Measurements from ENCODE around the gene TMEFF1.
"Not testable (repeated sequence)": the region's sequence is repeated elsewhere in the genome, so short reads cannot be mapped to it uniquely, and the experiment has no call there.

TMEFF1 gene

GRCh38 chr9:100521282-100521681 is 48.3 kb downstream of the TMEFF1 start:
- TF ChIP-seq CTCF (IDR thresholded peaks at IDR 0.05; ENCODE audit: insufficient read depth, low read length, poor library complexity, severe bottlenecking): no peak
- no peaks in the 10 kb centered on the region for H3K27me3 ChIP-seq (replicated peaks; ENCODE audit: control insufficient read depth, insufficient read depth, low read length)
- no peak for DNase-seq (ENCODE audit: extremely low read depth, insufficient read length)
- H3K36me3 ChIP-seq (ENCODE audit: control insufficient read depth, insufficient read depth, low read length): no peaks in the 10 kb centered on the region
- H3K4me3 ChIP-seq (replicated peaks; ENCODE audit: low read depth, low read length): no peak overlapping the region

- Histone ChIP-seq H3K4me3 (replicated peaks; ENCODE audit: low read depth, low read length) (no peak overlapping the region), H3K36me3 (ENCODE audit: control insufficient read depth, insufficient read depth, low read length) (no peaks in the 10 kb centered on the region), H3K27me3 (replicated peaks; ENCODE audit: control insufficient read depth, insufficient read depth, low read length) (no peaks in the 10 kb centered on the region)
- no peak for TF ChIP-seq CTCF (IDR thresholded peaks at IDR 0.05; ENCODE audit: insufficient read depth, low read length, poor library complexity, severe bottlenecking)
- no peak for DNase-seq (ENCODE audit: extremely low read depth, insufficient read length)
Observed at GRCh38 chr9:100525563-100525962, 52.6 kb downstream of the TMEFF1 start.

GRCh38 chr9:100527180-100527794 is 54.3 kb downstream of the TMEFF1 start:
- H3K27me3 ChIP-seq (replicated peaks; ENCODE audit: control insufficient read depth, insufficient read depth, low read length); DNase-seq (ENCODE audit: extremely low read depth, insufficient read length); H3K36me3 ChIP-seq (ENCODE audit: control insufficient read depth, insufficient read depth, low read length); H3K4me3 ChIP-seq (replicated peaks; ENCODE audit: low read depth, low read length): not testable (repeated sequence)

DNA sequence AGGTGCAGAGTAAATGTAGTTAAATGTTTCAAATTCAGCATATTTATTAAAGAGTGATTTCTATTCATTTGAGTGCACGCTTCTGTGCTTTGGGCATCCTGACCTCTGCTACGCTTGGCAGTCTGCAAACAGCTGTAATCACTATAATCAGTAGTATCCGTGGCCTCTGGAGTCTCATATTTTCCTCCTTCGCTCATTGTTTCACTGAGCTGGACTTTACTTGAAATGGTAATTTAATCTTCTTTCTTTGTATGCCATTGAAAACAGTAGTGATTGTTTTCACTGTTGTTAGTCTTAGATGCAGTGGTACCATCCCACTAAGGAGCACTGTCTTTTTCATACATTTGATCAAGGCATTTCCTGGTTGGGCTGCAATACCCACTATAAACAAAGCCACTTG is 61.5 kb downstream of the TMEFF1 start:
- DNase-seq (ENCODE audit: extremely low read depth, insufficient read length): no peak
- Histone ChIP-seq H3K27me3 (replicated peaks; ENCODE audit: control insufficient read depth, insufficient read depth, low read length) (no peaks in the 10 kb centered on the region), H3K4me3 (replicated peaks; ENCODE audit: low read depth, low read length) (no peak overlapping the region), H3K36me3 (ENCODE audit: control insufficient read depth, insufficient read depth, low read length) (no peaks in the 10 kb centered on the region)
- no peak for TF ChIP-seq CTCF (IDR thresholded peaks at IDR 0.05; ENCODE audit: insufficient read depth, low read length, poor library complexity, severe bottlenecking)

DNA sequence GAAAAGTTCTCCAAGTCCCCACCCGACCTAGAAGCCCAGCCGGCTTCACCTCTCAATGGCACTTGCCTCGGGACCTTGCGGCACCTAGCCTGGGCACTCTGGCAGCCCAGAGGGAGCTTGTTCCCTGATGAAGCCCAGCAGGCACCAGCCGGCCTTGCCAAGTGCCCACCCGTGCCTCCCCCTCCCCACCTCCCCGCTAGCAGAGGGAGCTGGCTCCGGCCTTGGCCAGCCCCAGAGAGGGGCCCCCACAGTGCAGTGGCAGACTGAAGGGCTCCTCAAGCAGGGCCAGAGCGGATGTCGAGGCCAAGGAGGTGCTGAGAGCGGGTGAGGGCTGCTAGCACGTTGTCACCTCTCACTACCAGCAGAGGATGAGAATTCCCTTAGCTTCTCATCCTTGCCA is 67.4 kb downstream of the TMEFF1 start:
- no peaks in the 10 kb centered on the region for H3K27me3 ChIP-seq (replicated peaks; ENCODE audit: control insufficient read depth, insufficient read depth, low read length)
- H3K36me3 ChIP-seq (ENCODE audit: control insufficient read depth, insufficient read depth, low read length): no peaks in the 10 kb centered on the region
- DNase-seq (ENCODE audit: extremely low read depth, insufficient read length): no peak
- TF ChIP-seq CTCF (IDR thresholded peaks at IDR 0.05; ENCODE audit: insufficient read depth, low read length, poor library complexity, severe bottlenecking): no peak
- H3K4me3 ChIP-seq (replicated peaks; ENCODE audit: low read depth, low read length): no peak overlapping the region

DNA sequence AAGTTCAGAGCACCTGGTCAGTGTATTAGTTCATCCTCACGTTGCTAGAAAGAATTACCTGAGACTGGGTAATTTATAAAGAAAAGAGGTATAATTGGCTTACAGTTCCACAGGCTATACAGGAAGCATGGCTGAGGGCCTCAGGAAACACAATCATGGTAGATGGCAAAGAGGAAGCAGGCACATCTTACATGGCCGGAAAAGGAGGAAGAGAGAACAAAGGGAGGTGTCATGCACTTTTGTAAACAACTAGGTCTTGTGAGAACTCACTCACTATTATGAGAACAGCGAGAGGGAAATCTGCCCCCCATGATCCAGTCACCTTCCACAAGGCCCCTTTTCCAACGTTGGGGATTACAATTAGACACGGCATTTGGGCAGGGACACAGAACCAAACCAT is 76.1 kb downstream of the TMEFF1 start:
- TF ChIP-seq CTCF (IDR thresholded peaks at IDR 0.05; ENCODE audit: insufficient read depth, low read length, poor library complexity, severe bottlenecking): no peak
- Histone ChIP-seq H3K4me3 (replicated peaks; ENCODE audit: low read depth, low read length) (no peak overlapping the region), H3K27me3 (replicated peaks; ENCODE audit: control insufficient read depth, insufficient read depth, low read length) (no peaks in the 10 kb centered on the region), H3K36me3 (ENCODE audit: control insufficient read depth, insufficient read depth, low read length) (no peaks in the 10 kb centered on the region)
- DNase-seq (ENCODE audit: extremely low read depth, insufficient read length): no peak
